CD14-positive monocyte (primary cell): ENCODE data around the gene EPB41L4B. TPM values are rescaled to one million over a fixed set of nuclear protein-coding genes. Genes with fewer than 3 reads are reported as not detected.
"Not testable (repeated sequence)": the region's sequence is repeated elsewhere in the genome, so short reads cannot be mapped to it uniquely, and the experiment has no call there.

ENCODE experiments used
- DNase-seq, 3 donors: peaks; one replicate each; pipeline ENCODE4 v3.0.0-alpha.2; 2011 to 2022
- H2AFZ ChIP-seq: 2 replicates; pipeline ENCODE4 v1.6.0; 2012; ENCODE audit warnings: mild to moderate bottlenecking, low read depth, low read length, inconsistent platforms; ENCODE audit not compliant: insufficient read depth, poor library complexity, severe bottlenecking
- H3K27ac ChIP-seq, 2 donors: 1 replicate in 1 of 2; 2 replicates in 1 of 2; pipeline ENCODE4 v1.5.1; 2012 to 2013; ENCODE audit warnings: low read length in 2 of 2, control low read depth in 1 of 2, inconsistent platforms in 1 of 2, low read depth in 1 of 2, mild to moderate bottlenecking in 1 of 2
- H3K27me3 ChIP-seq, 2 donors: one replicate each; pipeline versions ENCODE4 v1.6.0 to v1.6.1; 2011 to 2013; ENCODE audit warnings: low read length in 2 of 2; ENCODE audit not compliant: control insufficient read depth in 2 of 2, insufficient read depth in 2 of 2
- H3K36me3 ChIP-seq, 2 donors: replicated peaks in 1 of 2; 1 replicate in 1 of 2; 2 replicates in 1 of 2; pipeline versions ENCODE4 v1.5.1 to v1.6.1; 2012 to 2013; ENCODE audit warnings: low read length in 2 of 2, control low read depth in 1 of 2, inconsistent platforms in 1 of 2, mild to moderate bottlenecking in 1 of 2; ENCODE audit not compliant: insufficient read depth in 2 of 2, control insufficient read depth in 1 of 2
- H3K4me1 ChIP-seq, 2 donors: 1 replicate in 1 of 2; 2 replicates in 1 of 2; pipeline versions ENCODE4 v1.5.1 to v1.6.1; 2012 to 2013; ENCODE audit warnings: low read length in 2 of 2, control low read depth in 1 of 2, inconsistent platforms in 1 of 2, mild to moderate bottlenecking in 1 of 2, moderate library complexity in 1 of 2; ENCODE audit not compliant: insufficient read depth in 2 of 2, control insufficient read depth in 1 of 2
- H3K4me2 ChIP-seq: replicated peaks from 2 replicates; pipeline ENCODE3; 2012; ENCODE audit warnings: low read length, moderate library complexity, mild to moderate bottlenecking; ENCODE audit not compliant: poor library complexity, severe bottlenecking; ENCODE audit errors: extremely low read depth
- H3K4me3 ChIP-seq, 3 experiments: fragments of 200-600 bp in 1 of 3; sonication (generic) in 1 of 3; replicated peaks in 1 of 3; 1 replicate in 2 of 3; 2 replicates in 1 of 3; pipeline ENCODE4 v1.5.1; 2011 to 2013; ENCODE audit warnings: low read length in 3 of 3, mild to moderate bottlenecking in 3 of 3, control low read depth in 2 of 3, low read depth in 2 of 3, inconsistent platforms in 1 of 3, moderate library complexity in 1 of 3
- H3K79me2 ChIP-seq: 2 replicates; pipeline ENCODE4 v1.6.0; 2012; ENCODE audit warnings: mild to moderate bottlenecking, control low read depth, inconsistent platforms, low read length, moderate library complexity; ENCODE audit not compliant: insufficient read depth
- H3K9ac ChIP-seq: 2 replicates; pipeline ENCODE4 v1.6.0; 2017; ENCODE audit warnings: low read length, mild to moderate bottlenecking; ENCODE audit not compliant: insufficient read depth, poor library complexity, severe bottlenecking
- H3K9me3 ChIP-seq, 2 donors: replicated peaks in 1 of 2; 1 replicate in 1 of 2; 2 replicates in 1 of 2; pipeline versions ENCODE4 v1.5.1 to v1.6.1; 2012 to 2013; ENCODE audit warnings: low read length in 2 of 2, control low read depth in 1 of 2; ENCODE audit not compliant: control insufficient read depth in 1 of 2, insufficient read depth in 1 of 2
- H4K20me1 ChIP-seq: 2 replicates; pipeline ENCODE4 v1.6.0; 2012; ENCODE audit warnings: mild to moderate bottlenecking, low read length, control low read depth, moderate library complexity; ENCODE audit not compliant: insufficient read depth
- H3K27ac Mint-ChIP-seq, 7 donors: one replicate each; pipeline ENCODE4 v1.8.0; 2020; ENCODE audit warnings: mild to moderate bottlenecking in 7 of 7, mixed read lengths in 7 of 7, moderate library complexity in 6 of 7, inconsistent platforms in 2 of 7
- H3K27me3 Mint-ChIP-seq, 3 donors: one replicate each; pipeline ENCODE4 v1.8.0; 2021 to 2022; ENCODE audit warnings: low read depth in 3 of 3, mild to moderate bottlenecking in 3 of 3, mixed read lengths in 3 of 3, moderate library complexity in 3 of 3, inconsistent platforms in 1 of 3
- H3K36me3 Mint-ChIP-seq, 2 donors: one replicate each; pipeline ENCODE4 v1.8.0; 2020; ENCODE audit warnings: mixed read lengths in 2 of 2, inconsistent platforms in 1 of 2, mild to moderate bottlenecking in 1 of 2
- H3K4me1 Mint-ChIP-seq: one replicate; pipeline ENCODE4 v1.8.0; 2020; ENCODE audit warnings: mild to moderate bottlenecking, mixed read lengths
- H3K4me3 Mint-ChIP-seq, 2 donors: one replicate each; pipeline ENCODE4 v1.8.0; 2020; ENCODE audit warnings: mild to moderate bottlenecking in 2 of 2, mixed read lengths in 2 of 2, moderate library complexity in 1 of 2
- H3K9me3 Mint-ChIP-seq, 7 donors: one replicate each; pipeline ENCODE4 v1.8.0; 2020 to 2022; ENCODE audit warnings: mixed read lengths in 7 of 7, mild to moderate bottlenecking in 6 of 7, moderate library complexity in 6 of 7, inconsistent platforms in 2 of 7
- WGBS: methylation state at CpG from one replicate; pipeline ENCODE4 v1.1.5; 2013; ENCODE audit warnings: missing lambda C conversion rate; ENCODE audit not compliant: insufficient coverage; 5-methylcytosine and 5-hydroxymethylcytosine counted together
- intact Hi-C, 2 donors: fragments of 100-400 bp; cut with micrococcal nuclease; formaldehyde crosslinking; loops; one replicate each; pipeline versions ENCODE4 v1.15.0 to v1.15.1; 2023
- polyA plus RNA-seq, 3 donors: library from polyadenylated mRNA; depleted of rRNA in 1 of 3; unstranded in 2 of 3; stranded (reverse) in 1 of 3; fragments of 300-500 nt in 2 of 3; fragments of >200 nt in 1 of 3; fragmentation: Illumina TruSeq in 2 of 3; gene quantifications; 1 replicate in 2 of 3; 2 replicates in 1 of 3; pipeline ENCODE4 v1.2.3, GENCODE V29; 2012 to 2021
- TF ChIP-seq, protein P1 (sequence below): fragments of 200-600 bp; IDR thresholded peaks from one replicate; pipeline ENCODE4 v1.8.0; 2022; ENCODE audit warnings: antibody characterized with exemption, mild to moderate bottlenecking

EPB41L4B gene
- polyA plus RNA-seq, 3 donors: not detected

DNA sequence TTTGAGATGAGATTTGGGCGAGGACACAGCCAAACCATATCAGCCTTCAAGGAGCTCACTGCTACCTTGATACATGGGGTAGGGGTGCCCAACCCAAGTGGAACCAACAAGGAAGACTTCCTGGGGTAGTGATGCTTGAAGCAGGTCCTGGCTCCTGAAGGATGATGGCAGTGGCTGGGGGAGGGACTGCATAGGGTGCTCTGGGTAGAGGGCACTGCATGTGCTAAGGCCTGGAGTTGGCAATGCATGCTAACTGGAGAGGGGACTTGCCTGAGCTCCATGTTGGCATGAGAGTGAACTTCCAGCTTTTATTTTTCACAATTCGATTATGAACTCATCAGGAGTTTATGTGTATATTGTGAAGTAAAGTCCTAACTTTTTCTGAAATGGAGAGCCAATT, 95.2 kb downstream of the EPB41L4B start:
- H3K79me2 ChIP-seq: no peaks in the 10 kb centered on the region
- H3K36me3 Mint-ChIP-seq: no peaks in the 10 kb centered on the region
- H3K4me3 ChIP-seq: no peak overlapping the region
- TF ChIP-seq, protein P1, sequence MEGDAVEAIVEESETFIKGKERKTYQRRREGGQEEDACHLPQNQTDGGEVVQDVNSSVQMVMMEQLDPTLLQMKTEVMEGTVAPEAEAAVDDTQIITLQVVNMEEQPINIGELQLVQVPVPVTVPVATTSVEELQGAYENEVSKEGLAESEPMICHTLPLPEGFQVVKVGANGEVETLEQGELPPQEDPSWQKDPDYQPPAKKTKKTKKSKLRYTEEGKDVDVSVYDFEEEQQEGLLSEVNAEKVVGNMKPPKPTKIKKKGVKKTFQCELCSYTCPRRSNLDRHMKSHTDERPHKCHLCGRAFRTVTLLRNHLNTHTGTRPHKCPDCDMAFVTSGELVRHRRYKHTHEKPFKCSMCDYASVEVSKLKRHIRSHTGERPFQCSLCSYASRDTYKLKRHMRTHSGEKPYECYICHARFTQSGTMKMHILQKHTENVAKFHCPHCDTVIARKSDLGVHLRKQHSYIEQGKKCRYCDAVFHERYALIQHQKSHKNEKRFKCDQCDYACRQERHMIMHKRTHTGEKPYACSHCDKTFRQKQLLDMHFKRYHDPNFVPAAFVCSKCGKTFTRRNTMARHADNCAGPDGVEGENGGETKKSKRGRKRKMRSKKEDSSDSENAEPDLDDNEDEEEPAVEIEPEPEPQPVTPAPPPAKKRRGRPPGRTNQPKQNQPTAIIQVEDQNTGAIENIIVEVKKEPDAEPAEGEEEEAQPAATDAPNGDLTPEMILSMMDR: no peak
- H3K36me3 ChIP-seq: no peaks in the 10 kb centered on the region
- intact Hi-C loops: no loop called here
- H2AFZ ChIP-seq: no peak overlapping the region
- no peak overlapping the region for H3K27ac Mint-ChIP-seq
- H4K20me1 ChIP-seq: no peaks in the 10 kb centered on the region
- DNase-seq: no peak
- H3K27me3 ChIP-seq: peaks cover 2 to 6% of the 10 kb centered on the region in 2 donors
- peaks cover 9 to 30% (median 17%) of the 10 kb centered on the region in 3 donors for H3K27me3 Mint-ChIP-seq
- H3K9ac ChIP-seq: no peak overlapping the region
- peaks cover 0 to 2% (median 0%) of the 10 kb centered on the region in 7 donors for H3K9me3 Mint-ChIP-seq
- H3K9me3 ChIP-seq: no peaks in the 10 kb centered on the region
- no peak overlapping the region for H3K4me3 Mint-ChIP-seq
- H3K4me1 ChIP-seq: no peaks in the 10 kb centered on the region
- no peak overlapping the region for H3K27ac ChIP-seq
- WGBS: no CpG with 5 or more reads among the region's 2 CpGs
- H3K4me2 ChIP-seq: no peak overlapping the region
- H3K4me1 Mint-ChIP-seq: no peaks in the 10 kb centered on the region

DNA sequence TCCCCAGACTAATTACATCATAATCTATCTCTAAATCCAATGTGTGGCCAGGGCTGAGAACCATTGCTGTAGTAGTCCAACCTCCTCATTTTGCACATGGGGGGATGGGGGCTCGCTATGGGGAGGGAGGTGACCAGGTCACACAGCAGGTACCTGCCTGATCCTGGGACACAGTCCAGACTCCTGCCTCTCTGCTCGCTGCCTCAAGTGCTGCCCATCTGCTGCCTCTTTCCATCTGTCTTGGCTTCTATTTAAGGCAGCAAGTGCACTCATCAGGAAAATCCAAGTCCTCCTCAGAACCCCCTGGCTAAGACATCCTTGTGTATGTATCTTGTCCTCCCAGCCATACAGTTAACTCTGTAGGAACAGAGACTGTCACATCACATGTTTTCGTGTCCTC, 96.1 kb downstream of the EPB41L4B start:
- Histone ChIP-seq H3K9ac (no peak overlapping the region), H3K4me3 (no peak overlapping the region), H3K79me2 (no peaks in the 10 kb centered on the region), H3K4me2 (no peak overlapping the region), H2AFZ (no peak overlapping the region), H3K4me1 (no peaks in the 10 kb centered on the region), H3K27me3 (peaks cover 2 to 6% of the 10 kb centered on the region in 2 donors), H3K27ac (no peak overlapping the region), H4K20me1 (no peaks in the 10 kb centered on the region), H3K9me3 (no peaks in the 10 kb centered on the region), H3K36me3 (no peaks in the 10 kb centered on the region)
- no peak overlapping the region for H3K4me3 Mint-ChIP-seq
- peaks cover 0 to 4% (median 0%) of the 10 kb centered on the region in 7 donors for H3K9me3 Mint-ChIP-seq
- H3K4me1 Mint-ChIP-seq: no peaks in the 10 kb centered on the region
- H3K27ac Mint-ChIP-seq: no peak overlapping the region
- no CpG with 5 or more reads among the region's 3 CpGs for WGBS
- TF ChIP-seq, protein P1: no peak
- H3K27me3 Mint-ChIP-seq: peaks cover 11 to 33% (median 19%) of the 10 kb centered on the region in 3 donors
- H3K36me3 Mint-ChIP-seq: no peaks in the 10 kb centered on the region
- intact Hi-C loops: no loop called here
- no peak for DNase-seq

DNA sequence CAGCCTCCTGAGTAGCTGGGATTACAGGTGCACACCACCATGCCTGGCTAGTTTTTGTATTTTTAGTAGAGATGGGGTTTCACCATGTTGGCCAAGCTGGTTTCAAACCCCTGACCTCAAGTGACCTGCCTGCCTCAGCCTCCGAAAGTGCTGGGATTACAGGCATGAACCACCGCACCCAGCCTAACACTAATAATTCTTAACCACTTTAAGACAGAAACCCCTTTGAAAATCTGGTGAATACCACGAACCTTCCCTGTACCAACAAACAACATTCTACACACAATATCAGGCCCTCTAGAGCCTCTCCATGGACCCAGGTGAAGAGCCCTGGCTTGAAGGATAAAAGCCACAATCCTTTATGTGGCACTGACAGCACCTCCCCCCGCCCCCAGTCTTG, 102.6 kb downstream of the EPB41L4B start:
- H3K27ac Mint-ChIP-seq, H2AFZ ChIP-seq, H3K4me2 ChIP-seq, H3K27me3 ChIP-seq, H3K36me3 Mint-ChIP-seq, H3K36me3 ChIP-seq, H3K9me3 Mint-ChIP-seq, H4K20me1 ChIP-seq, H3K4me1 Mint-ChIP-seq, H3K9me3 ChIP-seq, H3K79me2 ChIP-seq, DNase-seq, H3K9ac ChIP-seq, intact Hi-C loops, H3K27ac ChIP-seq, H3K4me3 ChIP-seq, H3K4me3 Mint-ChIP-seq, H3K4me1 ChIP-seq: not testable (repeated sequence)
- peaks cover 13 to 28% (median 13%) of the 10 kb centered on the region in 3 donors for H3K27me3 Mint-ChIP-seq
- WGBS: 91% methylated on average over 2 of the region's 4 CpGs
